Vagina (tissue), 2 donors: ENCODE measurements around the gene PDE1C.

Source experiments
- CTCF ChIP-seq, 3 experiments: fragments of 450-650 bp in 2 of 3; fragments of 200-600 bp in 1 of 3; sonication (generic) in 1 of 3; IDR thresholded peaks; one replicate each; pipeline ENCODE4 v1.5.1; 2017 to 2019; ENCODE audit warnings: antibody characterized with exemption in 3 of 3, mild to moderate bottlenecking in 2 of 3, moderate library complexity in 2 of 3
- POLR2AphosphoS5 ChIP-seq, 2 donors: sonication (generic); formaldehyde crosslinking; IDR thresholded peaks; one replicate each; pipeline ENCODE4 v1.9.0; 2017; ENCODE audit warnings: antibody characterized with exemption in 2 of 2, mild to moderate bottlenecking in 2 of 2, low read depth in 1 of 2; ENCODE audit not compliant: insufficient read depth in 1 of 2

- no peak for TF ChIP-seq CTCF (IDR thresholded peaks at IDR 0.05)
- no peak for TF ChIP-seq POLR2AphosphoS5 (IDR thresholded peaks at IDR 0.05; ENCODE audit: insufficient read depth in 1 of 2, low read depth in 1 of 2)
Measured at GRCh38 chr7:31878875-31879274, 191.3 kb downstream of the PDE1C start.
